GM12878 (cell line): ENCODE results near the gene E2F1. TPM values are rescaled to one million over a fixed set of nuclear protein-coding genes. Genes with fewer than 3 reads are reported as not detected.

ENCODE experiments used
- ATAC-seq: fragments of 200-7000 bp; cut with Tn5 transposase; 3 replicates; pipeline ENCODE4 v1.9.1; 2020; ENCODE audit warnings: mild to moderate bottlenecking, moderate library complexity
- BruUV-seq: library from RNA; stranded (reverse); fragments of 400-500 nt; replicated peaks from 2 replicates; lab custom pipeline; 2021; lab: Mats Ljungman, UMichigan
- CTCF ChIA-PET: fragments of 300-600 bp; sonication (Branson Sonifier 250); formaldehyde crosslinking; extraction: SDS; loops from one replicate; lab custom pipeline; 2021; ENCODE audit warnings: inconsistent platforms; lab: Yijun Ruan, JAX
- POLR2A ChIA-PET: fragments of 350-600 bp; formaldehyde crosslinking; extraction: SDS; loops from one replicate; lab custom pipeline; 2021; ENCODE audit warnings: inconsistent platforms; lab: Charles Lee
- RAD21 ChIA-PET: fragments of 300-600 bp; sonication (Branson Sonifier 250); formaldehyde crosslinking; loops from one replicate; lab custom pipeline; 2023; ENCODE audit warnings: antibody characterized with exemption; ENCODE audit not compliant: unreplicated experiment; lab: Charles Lee
- SMC1A ChIA-PET: fragments of 300-600 bp; sonication (Branson Sonifier 250); formaldehyde crosslinking; loops from one replicate; lab custom pipeline; 2023; ENCODE audit not compliant: unreplicated experiment, uncharacterized antibody; lab: Charles Lee
- DNase-seq: peaks from one replicate; pipeline ENCODE4 v3.0.0-alpha.2; 2011; ENCODE audit warnings: low read depth, low spot score
- FAIRE-seq: peaks from 3 replicates; lab custom pipeline; 2011; peaks lifted over from hg19 to GRCh38; lab: Jason Lieb, UNC
- H2AFZ ChIP-seq: 2 replicates; pipeline ENCODE4 v1.6.0; 2011; ENCODE audit warnings: low read depth, low read length, control low read depth; ENCODE audit not compliant: control insufficient read depth
- H3K27ac ChIP-seq: 2 replicates; pipeline ENCODE4 v1.5.1; 2011; ENCODE audit warnings: control low read depth; ENCODE audit not compliant: control insufficient read depth, insufficient read depth
- H3K27me3 ChIP-seq, 2 experiments: replicated peaks in 1 of 2; 2 replicates each; pipeline versions ENCODE4 v1.6.0 to v1.6.1; 2011; ENCODE audit warnings: low read length in 1 of 2; ENCODE audit not compliant: control insufficient read depth in 2 of 2, insufficient read depth in 2 of 2
- H3K36me3 ChIP-seq, 2 experiments: 2 replicates each; pipeline ENCODE4 v1.5.1; 2011; ENCODE audit warnings: low read length in 1 of 2; ENCODE audit not compliant: control insufficient read depth in 2 of 2, insufficient read depth in 2 of 2
- H3K4me1 ChIP-seq: 2 replicates; pipeline ENCODE4 v1.6.1; 2011; ENCODE audit warnings: mild to moderate bottlenecking, low read length, moderate library complexity, mixed read lengths; ENCODE audit not compliant: control insufficient read depth, insufficient read depth
- H3K4me2 ChIP-seq: 2 replicates; pipeline ENCODE4 v1.6.0; 2011; ENCODE audit warnings: control low read depth; ENCODE audit not compliant: control insufficient read depth, insufficient read depth
- H3K4me3 ChIP-seq: fragments of 200-600 bp; sonication (generic); 2 replicates; pipeline ENCODE4 v1.5.1; 2016
- H3K79me2 ChIP-seq: 2 replicates; pipeline ENCODE4 v1.6.0; 2011; ENCODE audit warnings: low read length; ENCODE audit not compliant: control insufficient read depth, insufficient read depth
- H3K9ac ChIP-seq: 2 replicates; pipeline ENCODE4 v1.8.0; 2011; ENCODE audit warnings: low read length, control low read depth, mixed read lengths; ENCODE audit not compliant: control insufficient read depth, insufficient read depth
- H3K9me3 ChIP-seq: replicated peaks from 3 replicates; pipeline ENCODE4 v1.5.1; 2011; ENCODE audit warnings: mild to moderate bottlenecking, low read length; ENCODE audit not compliant: control insufficient read depth, insufficient read depth
- H4K20me1 ChIP-seq: 2 replicates; pipeline ENCODE4 v1.6.0; 2011; ENCODE audit not compliant: control insufficient read depth, insufficient read depth
- BCL3 ChIP-seq: IDR thresholded peaks from 2 replicates; pipeline ENCODE4 v1.6.1; 2011; ENCODE audit warnings: borderline replicate concordance, low read depth, mild to moderate bottlenecking, moderate library complexity, low read length; ENCODE audit not compliant: insufficient read depth, poor library complexity, severe bottlenecking
- CBX3 ChIP-seq: fragments of 200-600 bp; sonication (generic); IDR thresholded peaks from 2 replicates; pipeline ENCODE4 v1.6.1; 2016; ENCODE audit warnings: low read depth, borderline replicate concordance
- CHD1 ChIP-seq: IDR thresholded peaks from 2 replicates; pipeline ENCODE4 v1.6.1; 2012; ENCODE audit warnings: low read depth, low read length, improper control_type of control experiment
- CREM ChIP-seq: IDR thresholded peaks from 2 replicates; pipeline ENCODE4 v1.6.1; 2014; ENCODE audit warnings: antibody characterized with exemption, low read depth
- FOS ChIP-seq: IDR thresholded peaks from 3 replicates; pipeline ENCODE4 v1.6.1; 2011; ENCODE audit warnings: borderline replicate concordance; ENCODE audit not compliant: insufficient read length; ENCODE audit errors: extremely low read depth
- HDAC2 ChIP-seq: fragments of 200-600 bp; sonication (generic); IDR thresholded peaks from 2 replicates; pipeline ENCODE4 v1.6.1; 2017
- KLF5 ChIP-seq: fragments of 450-650 bp; IDR thresholded peaks from 2 replicates; pipeline ENCODE4 v1.6.1; 2014; ENCODE audit warnings: mild to moderate bottlenecking; ENCODE audit not compliant: partially characterized antibody
- MYB ChIP-seq: fragments of 150-350 bp; IDR thresholded peaks from 2 replicates; pipeline ENCODE4 v1.6.1; 2014; ENCODE audit warnings: mild to moderate bottlenecking, low read depth, low read length, borderline replicate concordance
- SIX5 ChIP-seq: IDR thresholded peaks from 2 replicates; pipeline ENCODE4 v1.6.1; 2011; ENCODE audit warnings: mild to moderate bottlenecking, low read depth, low read length, moderate library complexity; ENCODE audit not compliant: severe bottlenecking
- SP1 ChIP-seq: IDR thresholded peaks from one replicate; pipeline ENCODE4 v1.6.1; 2011; ENCODE audit warnings: low read depth, low read length
- SPI1 ChIP-seq: IDR thresholded peaks from 2 replicates; pipeline ENCODE4 v1.6.1; 2011; ENCODE audit warnings: low read depth, mild to moderate bottlenecking, low read length, moderate library complexity, borderline replicate concordance; ENCODE audit not compliant: insufficient read depth
- STAT1 ChIP-seq: fragments of 450-650 bp; conservative IDR thresholded peaks from 2 replicates; pipeline ENCODE4 v1.6.1; 2014; ENCODE audit warnings: antibody characterized with exemption, mild to moderate bottlenecking
- TARDBP ChIP-seq: IDR thresholded peaks from 2 replicates; pipeline ENCODE4 v1.6.1; 2016; ENCODE audit warnings: borderline replicate concordance
- TCF3 ChIP-seq: IDR thresholded peaks from 2 replicates; pipeline ENCODE4 v1.6.1; 2012; ENCODE audit warnings: low read depth, mild to moderate bottlenecking, low read length, borderline replicate concordance; ENCODE audit not compliant: insufficient read depth
- ZBTB40 ChIP-seq: fragments of 450-650 bp; IDR thresholded peaks from 2 replicates; pipeline ENCODE4 v1.6.1; 2016; ENCODE audit warnings: mild to moderate bottlenecking, moderate library complexity, borderline replicate concordance
- ZZZ3 ChIP-seq: IDR thresholded peaks from 2 replicates; pipeline ENCODE4 v1.6.1; 2011; ENCODE audit warnings: low read depth; ENCODE audit not compliant: control insufficient read depth, insufficient read length
- WGBS: methylation state at CpG from one replicate; pipeline ENCODE4 v1.1.6; 2016; ENCODE audit warnings: low lambda C conversion rate; ENCODE audit not compliant: insufficient replicate concordance, insufficient coverage; ENCODE audit errors: missing lambda C conversion rate; 5-methylcytosine and 5-hydroxymethylcytosine counted together
- in situ Hi-C: fragments of 300-500 bp; cut with MboI; formaldehyde crosslinking; loops from 9 replicates; pipeline ENCODE4 v1.14.3; 2018; ENCODE audit warnings: mixed read lengths
- intact Hi-C: fragments of 100-400 bp; cut with micrococcal nuclease; formaldehyde crosslinking; loops from one replicate; pipeline ENCODE4 v1.14.2; 2022; ENCODE audit not compliant: unreplicated experiment
- polyA plus RNA-seq, 11 experiments: library from polyadenylated mRNA; depleted of rRNA in 4 of 11; unstranded in 6 of 11; stranded (reverse) in 5 of 11; fragments of >200 nt; fragmentation: Nextera tagmentation in 4 of 11; fragmentation: Illumina TruSeq in 1 of 11; extraction: Ambion mirVana in 4 of 11; extraction: Trizol in 1 of 11; gene quantifications; 1 replicate in 1 of 11; 2 replicates in 10 of 11; pipeline versions ENCODE4 v1.2.1 to v1.2.3, GENCODE V29; 2011 to 2016; ENCODE audit warnings: inconsistent platforms in 2 of 11, missing spikeins in 2 of 11, low read depth in 1 of 11
- total RNA-seq, 4 experiments: library from RNA; depleted of rRNA in 3 of 4; stranded (reverse); fragments of >200 nt in 3 of 4; fragmentation: Illumina TruSeq in 1 of 4; extraction: Trizol in 1 of 4; gene quantifications; 2 replicates each; pipeline versions ENCODE4 v1.2.1 to v1.2.3, GENCODE V29; 2013 to 2021

The E2F1 gene
- total and polyA plus RNA-seq, 10 of the 15 experiments (the other 5 are each of a cell fraction or from before 2014, with no cell fraction given) = 0.29 to 50.2 (median 19.7) TPM

DNA sequence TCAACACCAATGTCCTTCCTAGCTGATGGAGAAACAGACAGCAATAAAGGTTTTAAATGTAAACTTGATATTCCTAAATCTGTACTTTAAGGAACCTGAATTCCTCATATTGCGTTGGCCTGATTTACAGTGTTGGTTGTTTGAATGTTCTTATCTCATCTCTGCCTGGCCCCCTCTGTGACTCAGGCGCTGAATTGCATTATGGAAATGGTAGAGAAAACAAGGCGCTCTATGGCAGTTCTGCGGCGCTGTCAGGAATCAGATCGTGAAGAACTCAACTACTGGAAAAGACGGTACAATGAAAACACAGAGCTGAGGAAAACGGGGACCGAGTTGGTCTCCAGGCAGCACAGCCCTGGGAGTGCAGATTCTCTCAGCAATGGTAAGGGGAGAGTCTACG is 56.7 kb downstream of the E2F1 start:
- Histone ChIP-seq H4K20me1 (no peaks in the 10 kb centered on the region), H3K4me2 (no peak overlapping the region), H2AFZ (no peak overlapping the region), H3K27me3 (no peaks in the 10 kb centered on the region), H3K9me3 (no peaks in the 10 kb centered on the region), H3K4me1 (no peaks in the 10 kb centered on the region), H3K4me3 (no peak overlapping the region), H3K9ac (no peak overlapping the region), H3K36me3 (peaks cover 0 to 5% of the 10 kb centered on the region in 2 experiments; a peak in 2 of 4 replicates), H3K27ac (no peak overlapping the region), H3K79me2 (no peaks in the 10 kb centered on the region)
- ChIA-PET RAD21 (no interaction called here), CTCF (no interaction called here), SMC1A (no interaction called here), POLR2A (no interaction called here)
- FAIRE-seq = no peak
- no peak for ATAC-seq
- WGBS = 97% methylated on average over 10 of the region's 10 CpGs
- TF ChIP-seq STAT1 = no peak
- no peak for TF ChIP-seq MYB
- TF ChIP-seq CBX3 = no peak
- TF ChIP-seq SP1 = no peak
- TF ChIP-seq FOS = no peak
- no peak for TF ChIP-seq ZBTB40
- no peak for TF ChIP-seq SPI1
- no peak for TF ChIP-seq TCF3
- TF ChIP-seq CHD1 = no peak
- no peak for TF ChIP-seq SIX5
- TF ChIP-seq CREM = no peak
- TF ChIP-seq HDAC2 = no peak
- no peak for TF ChIP-seq TARDBP
- no peak for TF ChIP-seq ZZZ3
- no peak for TF ChIP-seq KLF5
- TF ChIP-seq BCL3 = no peak
- in situ Hi-C loops (no loop called here), intact Hi-C loops (no loop called here)
- DNase-seq = no peak
- no TSS peak for BruUV-seq
